DND-41 (cell line): ENCODE measurements around the gene SLC29A2.
"Not testable (repeated sequence)": the region's sequence is repeated elsewhere in the genome, so short reads cannot be mapped to it uniquely, and the experiment has no call there.

Source experiments
- ATAC-seq: fragments of 200-7000 bp; cut with Tn5 transposase; 3 replicates; pipeline ENCODE4 v1.9.1; 2021; ENCODE audit warnings: low read depth; ENCODE audit not compliant: insufficient read depth
- DNase-seq: peaks from one replicate; pipeline ENCODE4 v3.0.0-alpha.2; 2020
- H2AFZ ChIP-seq: 2 replicates; pipeline ENCODE4 v1.6.0; 2012; ENCODE audit warnings: low read depth, low read length
- H3K27ac ChIP-seq: 2 replicates; pipeline ENCODE4 v1.5.1; 2012; ENCODE audit warnings: low read length, inconsistent platforms
- H3K27me3 ChIP-seq: fragments of 200-600 bp; sonication (generic); 2 replicates; pipeline ENCODE4 v1.6.0; 2012; ENCODE audit warnings: low read length, mild to moderate bottlenecking, inconsistent platforms; ENCODE audit not compliant: insufficient read depth, poor library complexity
- H3K36me3 ChIP-seq: 2 replicates; pipeline ENCODE4 v1.5.1; 2012; ENCODE audit warnings: low read length, inconsistent platforms; ENCODE audit not compliant: insufficient read depth
- H3K4me1 ChIP-seq: 2 replicates; pipeline ENCODE4 v1.5.1; 2012; ENCODE audit warnings: mild to moderate bottlenecking, low read length; ENCODE audit not compliant: insufficient read depth
- H3K4me2 ChIP-seq: 2 replicates; pipeline ENCODE4 v1.6.0; 2012; ENCODE audit warnings: mild to moderate bottlenecking, moderate library complexity, low read length, inconsistent platforms; ENCODE audit not compliant: insufficient read depth
- H3K4me3 ChIP-seq, 2 experiments: fragments of 200-600 bp in 1 of 2; shearing (Covaris generic) in 1 of 2; 2 replicates each; pipeline ENCODE4 v1.5.1; 2012 to 2016; ENCODE audit warnings: inconsistent platforms in 2 of 2, low read length in 2 of 2, mild to moderate bottlenecking in 2 of 2, low read depth in 1 of 2, moderate library complexity in 1 of 2
- H3K79me2 ChIP-seq: 2 replicates; pipeline ENCODE4 v1.6.0; 2012; ENCODE audit warnings: low read length, inconsistent platforms; ENCODE audit not compliant: insufficient read depth
- H3K9ac ChIP-seq: 2 replicates; pipeline ENCODE4 v1.6.0; 2012; ENCODE audit warnings: low read depth, mild to moderate bottlenecking, inconsistent platforms, low read length, moderate library complexity
- H3K9me3 ChIP-seq: 2 replicates; pipeline ENCODE4 v1.5.1; 2012; ENCODE audit warnings: low read length, moderate library complexity, mild to moderate bottlenecking, inconsistent platforms; ENCODE audit not compliant: insufficient read depth, severe bottlenecking
- H4K20me1 ChIP-seq: 2 replicates; pipeline ENCODE4 v1.6.0; 2012; ENCODE audit warnings: low read length; ENCODE audit not compliant: insufficient read depth
- CTCF ChIP-seq: IDR thresholded peaks from 2 replicates; pipeline ENCODE4 v1.5.1; 2012; ENCODE audit warnings: borderline replicate concordance, low read length, moderate library complexity, mild to moderate bottlenecking; ENCODE audit not compliant: poor library complexity, severe bottlenecking; ENCODE audit errors: extremely low read depth
- EZH2 ChIP-seq: IDR thresholded peaks from 3 replicates; pipeline ENCODE4 v1.6.1; 2012; ENCODE audit warnings: borderline replicate concordance, low read depth, mild to moderate bottlenecking, moderate library complexity, low read length, inconsistent platforms; ENCODE audit not compliant: severe bottlenecking

The SLC29A2 gene

GRCh38 chr11:66373690-66374287, 2.2 kb upstream of the SLC29A2 start:
- ATAC-seq, H3K27ac ChIP-seq, H4K20me1 ChIP-seq, DNase-seq, H3K9me3 ChIP-seq, H3K4me3 ChIP-seq, H3K9ac ChIP-seq, H3K4me2 ChIP-seq, H2AFZ ChIP-seq, H3K79me2 ChIP-seq, H3K36me3 ChIP-seq, H3K27me3 ChIP-seq: not testable (repeated sequence)
- H3K4me1 ChIP-seq: peaks cover 27% of the 10 kb centered on the region

GRCh38 chr11:66373265-66373664, 1.7 kb upstream of the SLC29A2 start:
- ATAC-seq (no peak), DNase-seq (no peak)
- peaks cover 6% of the 10 kb centered on the region; the same call in 1 of the 2 replicates for H4K20me1 ChIP-seq
- H3K36me3 ChIP-seq: no peaks in the 10 kb centered on the region
- peak overlapping the region; percentile 80; the same call in 1 of the 2 replicates for H3K4me2 ChIP-seq
- TF ChIP-seq EZH2: no peak
- TF ChIP-seq CTCF: no peak
- peak overlapping the region; percentile 22; the same call in 1 of the 2 replicates for H3K27ac ChIP-seq
- no peak overlapping the region for H3K4me3 ChIP-seq
- H3K27me3 ChIP-seq: no peaks in the 10 kb centered on the region
- no peaks in the 10 kb centered on the region for H3K79me2 ChIP-seq
- no peaks in the 10 kb centered on the region for H3K9me3 ChIP-seq
- no peak overlapping the region for H3K9ac ChIP-seq
- H3K4me1 ChIP-seq: peaks cover 27% of the 10 kb centered on the region
- H2AFZ ChIP-seq: peak overlapping the region; percentile 36

- TF ChIP-seq EZH2: no peak
- no peak for TF ChIP-seq CTCF
- H3K4me3 ChIP-seq: no peak overlapping the region
- no peaks in the 10 kb centered on the region for H3K79me2 ChIP-seq
- no peak overlapping the region for H3K4me2 ChIP-seq
- no peaks in the 10 kb centered on the region for H3K9me3 ChIP-seq
- ATAC-seq (no peak), DNase-seq (no peak)
- no peak overlapping the region for H2AFZ ChIP-seq
- no peaks in the 10 kb centered on the region for H3K36me3 ChIP-seq
- H3K9ac ChIP-seq: no peak overlapping the region
- H4K20me1 ChIP-seq: peaks cover 7% of the 10 kb centered on the region; the same call in 1 of the 2 replicates
- no peak overlapping the region for H3K27ac ChIP-seq
- H3K27me3 ChIP-seq: no peaks in the 10 kb centered on the region
- H3K4me1 ChIP-seq: peaks cover 27% of the 10 kb centered on the region
Observed at GRCh38 chr11:66369073-66369894, 2.3 kb downstream of the SLC29A2 start.

GRCh38 chr11:66368484-66368883, 3.1 kb downstream of the SLC29A2 start:
- Histone ChIP-seq H3K27me3 (no peaks in the 10 kb centered on the region), H3K36me3 (peaks cover 3% of the 10 kb centered on the region; the same call in 1 of the 2 replicates), H3K4me3 (no peak overlapping the region), H2AFZ (no peak overlapping the region), H3K27ac (no peak overlapping the region), H3K9ac (no peak overlapping the region), H3K4me2 (no peak overlapping the region), H3K4me1 (peaks cover 27% of the 10 kb centered on the region), H3K9me3 (no peaks in the 10 kb centered on the region), H3K79me2 (no peaks in the 10 kb centered on the region), H4K20me1 (peaks cover 7% of the 10 kb centered on the region; the same call in 1 of the 2 replicates)
- DNase-seq: no peak
- no peak for TF ChIP-seq CTCF
- no peak for TF ChIP-seq EZH2
- no peak for ATAC-seq
